ENCODE data around the gene ZG16.

Gene ZG16

DNA sequence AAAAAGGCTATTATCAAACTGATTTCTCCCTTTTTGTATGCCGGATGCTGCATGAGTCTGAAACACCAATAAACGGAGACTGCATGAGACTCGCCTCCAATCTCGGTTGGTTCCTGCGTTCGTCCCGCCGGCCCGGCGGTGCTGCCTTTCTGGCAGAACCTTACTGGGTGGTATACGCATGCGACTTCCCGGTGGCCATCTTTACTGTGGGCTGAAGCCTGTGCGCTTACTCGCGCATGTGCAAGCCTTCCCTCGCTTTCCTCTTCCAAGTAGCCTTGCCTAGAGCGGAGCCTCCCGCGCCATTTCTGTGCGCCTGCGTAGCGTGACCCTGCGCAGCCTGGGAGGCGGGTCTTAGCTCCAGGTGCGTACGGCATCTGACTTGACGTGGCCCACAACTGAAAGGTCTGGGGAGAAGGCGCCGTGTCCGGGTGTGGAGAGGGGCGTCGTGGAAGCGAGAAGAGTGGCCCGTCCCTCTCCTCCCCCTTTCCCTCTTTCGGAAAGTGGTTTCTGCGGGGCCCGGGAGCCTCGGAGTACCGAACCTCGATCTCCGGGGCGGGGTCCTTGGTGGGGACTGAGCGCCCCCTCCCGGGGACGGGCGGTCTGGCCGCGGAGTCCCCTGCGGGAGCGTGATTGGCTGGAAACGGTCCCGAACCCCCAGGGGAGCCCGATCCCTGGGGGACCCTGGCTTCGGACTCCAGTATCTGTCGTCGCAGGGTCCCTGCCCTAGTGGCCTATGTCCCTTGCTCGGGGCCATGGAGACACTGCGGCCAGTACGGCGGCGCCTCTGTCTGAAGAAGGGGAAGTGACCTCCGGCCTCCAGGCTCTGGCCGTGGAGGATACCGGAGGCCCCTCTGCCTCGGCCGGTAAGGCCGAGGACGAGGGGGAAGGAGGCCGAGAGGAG lies 38.0 kb downstream of the ZG16 start, which contains the start of gene PAGR1:
Gene PAGR1, plus strand, starts transcription at position 360 of the 901 bp plus-strand sequence. Its CDS starts 374 bp downstream, at position 734.
- Histone ChIP-seq H3K79me2 (ENCODE audit: low read length) (peaks cover 42% of the 10 kb centered on the region), H3K4me1 (ENCODE audit: low read length) (peaks cover 27% of the 10 kb centered on the region), H2AFZ (ENCODE audit: low read length) (peak within 1 kb of the TSS; percentile 73)

DNA sequence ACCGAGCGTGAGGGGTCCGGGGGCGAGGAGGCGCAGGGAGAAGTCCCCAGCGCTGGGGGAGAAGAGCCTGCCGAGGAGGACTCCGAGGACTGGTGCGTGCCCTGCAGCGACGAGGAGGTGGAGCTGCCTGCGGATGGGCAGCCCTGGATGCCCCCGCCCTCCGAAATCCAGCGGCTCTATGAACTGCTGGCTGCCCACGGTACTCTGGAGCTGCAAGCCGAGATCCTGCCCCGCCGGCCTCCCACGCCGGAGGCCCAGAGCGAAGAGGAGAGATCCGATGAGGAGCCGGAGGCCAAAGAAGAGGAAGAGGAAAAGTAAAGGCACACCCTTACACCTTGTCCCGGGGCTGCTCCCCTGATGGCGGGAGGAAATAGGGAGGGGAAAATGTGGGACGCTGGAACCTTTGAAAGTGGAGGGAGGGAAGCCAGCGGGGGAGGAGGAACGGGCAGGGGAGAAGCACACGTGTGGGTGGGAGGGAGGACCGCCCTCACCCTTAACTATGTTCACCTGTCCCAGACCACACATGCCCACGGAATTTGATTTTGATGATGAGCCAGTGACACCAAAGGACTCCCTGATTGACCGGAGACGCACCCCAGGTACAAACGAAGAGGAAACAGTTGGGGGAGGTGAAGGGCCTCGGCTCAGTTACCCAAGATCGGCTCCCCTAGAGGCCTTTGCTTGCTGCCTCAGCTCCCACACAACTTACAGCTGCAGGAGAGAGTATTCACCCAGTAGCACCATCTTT lies 38.8 kb downstream of the ZG16 start:
- H3K79me2 ChIP-seq (ENCODE audit: low read length) = peaks cover 50% of the 10 kb centered on the region
- peak overlapping the region; percentile 87; the same call in 1 of the 2 replicates for H3K27ac ChIP-seq (ENCODE audit: low read length)
- H3K27me3 ChIP-seq (replicated peaks; ENCODE audit: insufficient read depth, low read length) = no peaks in the 10 kb centered on the region
- peak overlapping the region; percentile 88 for H3K9ac ChIP-seq (ENCODE audit: low read length)
- no peaks in the 10 kb centered on the region for H3K36me3 ChIP-seq (replicated peaks; ENCODE audit: insufficient read depth, low read length)
- H3F3A ChIP-seq (ENCODE audit: insufficient read depth, low read length) = peaks cover 41% of the 10 kb centered on the region
- no peaks in the 10 kb centered on the region for H3K9me2 ChIP-seq (replicated peaks; ENCODE audit: insufficient read depth, low read length)
- peak overlapping the region; percentile 72 for H3K4me2 ChIP-seq (ENCODE audit: low read depth, low read length)
- H4K20me1 ChIP-seq (ENCODE audit: insufficient read depth, low read length) = no peaks in the 10 kb centered on the region
- H3K9me3 ChIP-seq (replicated peaks; ENCODE audit: insufficient read depth, low read length) = no peaks in the 10 kb centered on the region
- peak overlapping the region; percentile 73 for H2AFZ ChIP-seq (ENCODE audit: low read length)
- peaks cover 35% of the 10 kb centered on the region for H3K4me1 ChIP-seq (ENCODE audit: low read length)
- TF ChIP-seq, protein P1, sequence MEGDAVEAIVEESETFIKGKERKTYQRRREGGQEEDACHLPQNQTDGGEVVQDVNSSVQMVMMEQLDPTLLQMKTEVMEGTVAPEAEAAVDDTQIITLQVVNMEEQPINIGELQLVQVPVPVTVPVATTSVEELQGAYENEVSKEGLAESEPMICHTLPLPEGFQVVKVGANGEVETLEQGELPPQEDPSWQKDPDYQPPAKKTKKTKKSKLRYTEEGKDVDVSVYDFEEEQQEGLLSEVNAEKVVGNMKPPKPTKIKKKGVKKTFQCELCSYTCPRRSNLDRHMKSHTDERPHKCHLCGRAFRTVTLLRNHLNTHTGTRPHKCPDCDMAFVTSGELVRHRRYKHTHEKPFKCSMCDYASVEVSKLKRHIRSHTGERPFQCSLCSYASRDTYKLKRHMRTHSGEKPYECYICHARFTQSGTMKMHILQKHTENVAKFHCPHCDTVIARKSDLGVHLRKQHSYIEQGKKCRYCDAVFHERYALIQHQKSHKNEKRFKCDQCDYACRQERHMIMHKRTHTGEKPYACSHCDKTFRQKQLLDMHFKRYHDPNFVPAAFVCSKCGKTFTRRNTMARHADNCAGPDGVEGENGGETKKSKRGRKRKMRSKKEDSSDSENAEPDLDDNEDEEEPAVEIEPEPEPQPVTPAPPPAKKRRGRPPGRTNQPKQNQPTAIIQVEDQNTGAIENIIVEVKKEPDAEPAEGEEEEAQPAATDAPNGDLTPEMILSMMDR (IDR thresholded peaks at IDR 0.05; ENCODE audit: low read length) = peak; percentile 11; the same call in 1 of the 2 replicates
- TF ChIP-seq EZH2phosphoT487 (IDR thresholded peaks at IDR 0.05; ENCODE audit: low read length) (no peak), EZH2 (optimal IDR thresholded peaks at IDR 0.05; ENCODE audit: low read depth, low read length) (no peak)
- peak overlapping the region; percentile 88 for H3K4me3 ChIP-seq (ENCODE audit: low read length)
- peak; percentile 71 for DNase-seq

More for the DNA sequence above, 38.0 kb downstream of the ZG16 start, which contains the start of gene PAGR1:
- peak; percentile 99 for DNase-seq
- no peaks in the 10 kb centered on the region for H3K27me3 ChIP-seq (replicated peaks; ENCODE audit: insufficient read depth, low read length)
- peaks cover 39% of the 10 kb centered on the region for H3F3A ChIP-seq (ENCODE audit: insufficient read depth, low read length)
- peak within 1 kb of the TSS; percentile 88 for H3K4me3 ChIP-seq (ENCODE audit: low read length)
- no peaks in the 10 kb centered on the region for H4K20me1 ChIP-seq (ENCODE audit: insufficient read depth, low read length)
- H3K27ac ChIP-seq (ENCODE audit: low read length) = peak within 1 kb of the TSS; percentile 87
- no peaks in the 10 kb centered on the region for H3K9me3 ChIP-seq (replicated peaks; ENCODE audit: insufficient read depth, low read length)
- TF ChIP-seq, protein P1 (IDR thresholded peaks at IDR 0.05; ENCODE audit: low read length) = peak; percentile 83
- TF ChIP-seq EZH2phosphoT487 (IDR thresholded peaks at IDR 0.05; ENCODE audit: low read length) = no peak
- peak within 1 kb of the TSS; percentile 74 for H3K4me2 ChIP-seq (ENCODE audit: low read depth, low read length)
- H3K36me3 ChIP-seq (replicated peaks; ENCODE audit: insufficient read depth, low read length) = no peaks in the 10 kb centered on the region
- H3K9ac ChIP-seq (ENCODE audit: low read length) = peak within 1 kb of the TSS; percentile 88
- H3K9me2 ChIP-seq (replicated peaks; ENCODE audit: insufficient read depth, low read length) = no peaks in the 10 kb centered on the region

DNA sequence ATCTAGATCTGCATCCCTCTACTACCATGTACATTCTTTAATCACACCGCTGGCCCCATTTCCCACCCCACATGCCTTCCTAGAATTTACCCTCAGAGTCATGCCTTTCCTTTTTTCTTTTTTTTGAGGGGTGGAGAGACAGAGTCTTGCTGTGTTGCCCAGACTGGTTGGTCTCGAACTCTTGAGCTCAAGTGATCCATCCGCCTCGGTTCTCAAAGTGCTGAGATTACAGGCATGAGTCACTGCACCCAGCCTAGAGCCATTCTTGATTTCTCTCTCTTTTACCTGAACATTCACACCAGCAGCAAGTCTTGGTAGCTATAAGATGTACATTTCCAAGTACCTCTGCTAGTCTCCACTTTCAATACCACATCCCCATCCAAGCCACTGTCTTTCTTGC lies 40.0 kb downstream of the ZG16 start:
- H3K4me2 ChIP-seq (ENCODE audit: low read depth, low read length) = peak overlapping the region; percentile 2; the same call in 1 of the 2 replicates
- H3K9me3 ChIP-seq (replicated peaks; ENCODE audit: insufficient read depth, low read length) = no peaks in the 10 kb centered on the region
- no peaks in the 10 kb centered on the region for H3K27me3 ChIP-seq (replicated peaks; ENCODE audit: insufficient read depth, low read length)
- H4K20me1 ChIP-seq (ENCODE audit: insufficient read depth, low read length) = no peaks in the 10 kb centered on the region
- H3K27ac ChIP-seq (ENCODE audit: low read length) = no peak overlapping the region
- no peaks in the 10 kb centered on the region for H3K36me3 ChIP-seq (replicated peaks; ENCODE audit: insufficient read depth, low read length)
- peaks cover 62% of the 10 kb centered on the region for H3K79me2 ChIP-seq (ENCODE audit: low read length)
- H3K4me3 ChIP-seq (ENCODE audit: low read length) = no peak overlapping the region
- DNase-seq = no peak
- H3K4me1 ChIP-seq (ENCODE audit: low read length) = peaks cover 38% of the 10 kb centered on the region
- H3F3A ChIP-seq (ENCODE audit: insufficient read depth, low read length) = peaks cover 41% of the 10 kb centered on the region
- H3K9ac ChIP-seq (ENCODE audit: low read length) = no peak overlapping the region
- no peaks in the 10 kb centered on the region for H3K9me2 ChIP-seq (replicated peaks; ENCODE audit: insufficient read depth, low read length)
- TF ChIP-seq EZH2 (optimal IDR thresholded peaks at IDR 0.05; ENCODE audit: low read depth, low read length) = no peak
- TF ChIP-seq, protein P1 (IDR thresholded peaks at IDR 0.05; ENCODE audit: low read length) = no peak
- no peak overlapping the region for H2AFZ ChIP-seq (ENCODE audit: low read length)

Measured in MM.1S (cell line).